Retina (tissue), 1 donor: ENCODE results near the gene TEKTIP1.

ENCODE experiments used
- DNase-seq: peaks from one replicate; pipeline ENCODE4 v3.0.0-alpha.2; 2016

TEKTIP1 gene

DNA sequence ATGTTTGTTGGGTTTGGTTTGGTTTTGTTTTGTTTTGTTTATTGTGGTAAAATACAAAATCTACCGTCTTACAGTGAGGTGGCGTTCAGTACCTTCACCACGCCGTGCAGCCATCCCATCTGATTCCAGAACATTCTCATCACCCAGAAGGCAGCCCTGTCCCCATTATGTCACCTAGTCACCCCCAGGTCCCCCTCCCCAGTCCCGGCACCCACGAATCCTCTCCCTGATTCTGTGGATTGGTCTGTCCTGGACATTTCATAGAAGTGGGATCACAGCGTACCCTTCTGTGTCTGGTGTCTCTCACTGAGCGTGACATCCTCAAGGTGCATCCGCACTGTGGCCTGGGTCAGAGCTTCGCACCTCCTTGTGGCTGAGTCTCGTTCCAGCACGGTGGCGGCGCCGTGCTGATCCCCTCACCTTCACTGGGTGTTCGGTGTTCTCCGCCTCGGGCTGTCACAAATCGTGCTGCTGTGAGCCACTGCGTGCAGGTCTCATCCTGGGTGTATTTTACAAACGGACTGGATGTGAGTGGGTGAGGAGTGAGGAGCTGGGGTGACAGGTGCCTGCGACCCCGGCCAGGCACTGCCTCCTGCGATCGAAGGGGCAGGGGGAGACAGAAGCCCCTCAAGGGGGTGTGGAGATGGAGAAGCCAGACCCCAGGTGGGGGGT lies 580 bp upstream of the TEKTIP1 start:
- no peak for DNase-seq

DNA sequence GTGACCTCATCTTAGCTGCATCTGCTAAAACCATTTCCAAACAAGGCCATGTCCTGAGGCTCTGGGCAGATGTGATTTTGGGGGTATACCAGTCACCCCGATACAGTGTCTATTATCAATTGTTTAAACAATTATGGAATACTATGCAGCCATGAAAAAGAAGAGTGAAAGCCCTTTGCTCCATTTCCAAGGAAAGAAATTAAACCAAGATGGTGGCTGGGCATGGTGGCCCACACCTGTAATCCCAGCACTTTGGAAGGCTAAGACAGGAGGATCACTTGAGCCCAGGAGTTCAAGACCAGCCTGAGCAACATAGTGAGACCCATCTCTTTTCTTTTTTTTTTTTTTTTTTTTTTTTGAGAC lies 763 bp downstream of the TEKTIP1 start:
- DNase-seq, result no peak

DNA sequence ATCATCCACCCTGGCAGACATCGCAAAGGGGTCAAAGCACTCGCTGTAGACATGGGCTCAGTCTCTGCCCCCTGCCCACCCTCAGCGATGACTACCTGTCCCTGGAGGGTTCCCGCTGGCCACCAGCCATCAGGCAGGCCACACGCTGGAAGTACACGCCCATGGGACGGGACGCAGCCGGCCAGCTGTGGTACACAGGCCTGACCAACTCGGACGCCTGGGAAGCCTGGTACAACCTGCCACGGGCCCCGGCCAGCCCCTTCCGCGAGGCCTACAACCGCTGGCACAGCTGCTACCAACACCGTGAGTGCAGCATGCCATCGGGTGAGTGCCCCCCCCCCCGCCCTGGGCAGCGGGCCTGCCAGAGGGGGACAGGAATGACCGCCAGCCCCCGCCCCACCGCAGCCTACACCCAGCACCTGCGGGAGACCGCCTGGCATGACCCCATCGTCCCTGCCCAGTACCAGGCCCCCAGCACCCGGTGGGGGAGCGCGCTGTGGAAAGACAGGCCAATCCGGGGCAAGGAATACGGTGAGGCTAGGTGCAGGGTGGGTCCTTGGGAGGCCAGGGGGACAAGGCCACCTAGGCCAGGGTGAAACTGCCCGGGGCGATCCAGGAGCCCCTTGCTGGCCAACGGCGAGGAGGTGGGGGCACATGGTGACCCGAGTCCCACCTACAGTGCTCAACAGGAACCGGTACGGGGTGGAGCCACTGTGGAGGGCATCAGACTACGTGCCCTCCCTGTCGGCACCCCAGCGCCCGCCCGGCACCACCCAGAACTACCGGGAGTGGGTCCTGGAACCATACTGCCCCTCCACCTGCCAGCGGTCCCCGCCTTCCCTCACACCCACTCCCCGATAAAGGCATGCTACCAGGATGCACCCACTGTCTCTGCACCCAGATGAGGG lies 4.4 kb downstream of the TEKTIP1 start:
- no peak for DNase-seq

DNA sequence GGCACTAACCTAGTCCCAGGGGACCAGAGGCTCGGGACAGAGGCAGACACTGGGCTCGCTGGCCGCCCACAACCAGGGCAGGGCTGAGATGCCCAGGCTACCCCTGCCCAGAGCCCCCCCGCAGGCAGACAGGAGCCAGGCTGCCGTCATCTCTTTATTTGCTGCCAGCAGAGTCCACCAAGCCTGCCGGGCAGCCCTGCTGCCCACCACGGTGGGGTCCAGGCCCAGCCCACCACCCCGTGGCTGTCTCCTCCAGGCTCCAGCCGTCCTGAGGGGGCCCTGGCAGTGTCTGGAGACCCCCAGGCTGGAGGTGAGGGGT lies 5.0 kb downstream of the TEKTIP1 start:
- DNase-seq, result no peak

DNA sequence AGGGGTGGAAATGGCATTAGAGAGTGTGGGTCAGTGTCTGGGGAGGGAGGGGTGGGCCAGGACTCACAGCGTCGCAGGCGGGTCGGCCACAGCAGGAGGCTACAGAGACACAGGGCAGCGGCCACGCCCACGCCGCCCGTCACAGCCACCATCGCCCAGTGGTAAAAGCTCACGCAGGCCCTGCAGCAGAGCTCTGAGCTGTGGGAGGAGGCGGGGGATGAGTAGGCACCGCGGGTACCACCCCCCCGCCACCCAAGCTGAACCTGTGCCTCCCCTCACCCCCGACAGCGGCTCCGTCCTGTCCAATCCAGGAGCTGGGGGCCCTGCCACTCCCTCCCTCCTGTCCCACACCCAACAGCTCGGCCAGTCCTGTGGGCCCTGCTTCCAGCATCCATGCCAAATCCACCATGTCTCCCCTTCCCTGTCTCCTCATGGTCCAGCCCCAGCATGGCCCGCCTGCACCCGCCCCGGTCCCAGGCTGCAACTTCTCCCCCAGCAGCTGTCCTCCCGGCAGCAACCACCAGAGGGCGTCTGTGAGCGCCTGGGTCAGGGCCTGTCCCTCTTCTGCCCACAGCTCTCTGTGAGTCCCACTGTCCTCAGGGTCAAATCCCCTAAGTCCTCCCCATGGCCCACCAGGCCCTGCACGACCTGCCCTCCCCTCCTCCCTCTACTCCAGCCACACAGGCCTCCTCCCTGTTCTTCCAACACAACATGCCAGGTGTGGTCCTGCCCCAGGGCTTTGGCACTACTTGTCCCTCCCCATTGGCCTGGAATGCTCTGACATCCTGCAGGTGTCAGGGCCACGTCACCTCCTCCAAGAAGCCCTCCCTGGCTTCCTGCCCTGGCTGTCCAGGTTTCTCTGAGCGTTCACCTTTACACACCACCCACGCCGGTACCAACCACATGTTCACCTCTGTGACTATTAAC lies 6.0 kb downstream of the TEKTIP1 start:
- peak; percentile 74 for DNase-seq

DNA sequence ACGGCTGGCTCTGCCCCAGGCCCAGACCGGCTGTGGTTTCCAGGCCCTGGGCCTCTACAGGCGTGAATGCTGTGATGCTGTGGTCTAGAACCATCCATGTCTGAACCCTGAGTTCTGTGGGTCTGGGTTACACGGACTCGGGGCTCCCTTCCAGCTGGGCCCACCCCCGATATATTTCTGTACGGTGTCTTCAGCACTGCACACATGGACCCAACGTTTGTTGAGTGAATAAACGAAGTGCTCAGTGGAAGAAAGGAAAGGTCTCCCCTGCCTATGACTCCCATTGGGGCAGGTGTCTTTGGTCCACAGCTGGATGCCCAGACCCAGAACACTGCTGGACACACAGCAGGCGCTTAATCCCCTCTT lies 6.7 kb downstream of the TEKTIP1 start:
- no peak for DNase-seq

DNA sequence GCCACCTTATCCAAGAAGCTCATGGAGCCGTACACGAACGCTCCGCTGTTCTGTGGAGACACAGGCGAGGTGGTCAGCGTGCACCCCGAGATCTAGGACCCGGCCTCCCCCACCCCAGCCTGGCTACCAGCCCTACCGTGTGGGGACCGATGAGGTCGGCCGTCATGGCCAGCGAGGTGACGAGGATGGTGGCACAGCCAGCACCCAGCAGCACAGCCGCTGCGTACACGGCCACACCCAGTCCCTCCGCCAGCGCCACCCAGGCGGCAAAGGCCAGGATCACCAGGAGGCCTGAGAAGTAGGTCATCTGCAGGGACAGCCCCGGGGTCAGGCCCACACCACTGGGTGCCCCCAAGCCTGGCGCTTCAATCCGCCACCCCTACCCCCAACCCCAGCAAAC lies 7.1 kb downstream of the TEKTIP1 start:
- no peak for DNase-seq

DNA sequence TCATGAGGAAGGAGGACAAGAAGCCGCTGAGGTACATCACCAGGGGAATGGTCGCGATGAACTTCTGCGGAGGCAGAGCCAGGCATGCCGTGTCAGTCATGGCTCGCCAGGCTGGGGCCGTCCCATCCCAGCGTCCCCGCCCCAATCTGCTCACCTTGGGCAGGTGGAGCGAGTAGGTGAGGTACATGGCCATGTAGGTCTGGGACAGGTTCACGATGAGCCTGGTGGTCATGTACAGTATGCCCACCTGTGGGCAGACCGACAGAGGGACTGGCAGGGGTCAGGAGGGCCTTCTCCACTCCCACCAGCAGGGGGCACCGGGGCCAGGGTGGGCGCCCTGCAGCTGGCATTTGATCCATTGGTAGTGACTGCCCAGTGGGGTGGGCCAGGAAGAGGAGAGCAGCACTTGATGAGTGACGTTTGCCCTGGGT lies 8.3 kb downstream of the TEKTIP1 start:
- DNase-seq, result no peak

DNA sequence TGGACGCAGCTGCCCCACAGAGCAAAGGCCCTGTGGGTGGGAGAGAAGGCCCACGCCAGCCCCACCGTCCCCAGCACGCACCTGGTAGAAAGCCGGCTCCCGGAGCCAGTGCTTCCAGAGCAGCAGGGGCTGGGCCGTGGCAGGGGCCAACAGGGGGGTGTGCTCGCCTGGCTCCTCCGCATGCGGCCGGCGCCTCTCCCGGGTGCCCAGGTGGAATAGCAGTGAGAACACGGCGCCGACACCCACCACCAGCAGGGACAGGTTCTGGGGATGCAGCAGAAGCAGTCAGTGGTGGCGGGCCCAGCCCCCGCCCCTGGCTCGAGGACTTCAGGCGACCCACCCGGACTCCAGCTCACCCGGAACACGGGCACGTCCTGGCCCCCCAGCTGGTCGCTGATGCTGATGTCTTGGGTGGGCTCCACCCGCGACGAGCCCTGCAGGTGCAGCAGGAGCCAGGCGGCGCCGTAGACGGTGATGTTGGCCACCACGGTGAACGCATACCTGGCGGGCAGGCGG lies 8.9 kb downstream of the TEKTIP1 start:
- DNase-seq, result no peak

DNA sequence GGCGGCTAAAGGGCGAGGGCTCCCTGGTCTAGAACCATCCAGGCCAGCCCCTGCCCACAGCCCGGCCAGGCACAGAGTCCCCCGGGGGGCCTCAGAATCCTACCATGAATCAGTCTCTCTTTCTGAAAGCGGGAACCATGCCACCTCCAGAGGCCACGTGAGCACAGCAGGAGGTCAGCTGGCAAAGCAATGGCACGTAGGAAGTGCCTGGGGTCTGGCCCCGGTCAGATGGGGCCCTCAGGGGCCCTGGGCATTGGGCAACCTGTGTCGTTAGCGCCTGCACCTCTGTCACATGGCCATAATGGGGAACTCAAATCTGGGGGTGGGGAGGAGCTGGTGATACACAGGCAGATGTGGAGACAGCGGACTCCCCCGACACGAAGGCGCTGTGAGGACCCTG lies 9.6 kb downstream of the TEKTIP1 start:
- DNase-seq, result no peak

DNA sequence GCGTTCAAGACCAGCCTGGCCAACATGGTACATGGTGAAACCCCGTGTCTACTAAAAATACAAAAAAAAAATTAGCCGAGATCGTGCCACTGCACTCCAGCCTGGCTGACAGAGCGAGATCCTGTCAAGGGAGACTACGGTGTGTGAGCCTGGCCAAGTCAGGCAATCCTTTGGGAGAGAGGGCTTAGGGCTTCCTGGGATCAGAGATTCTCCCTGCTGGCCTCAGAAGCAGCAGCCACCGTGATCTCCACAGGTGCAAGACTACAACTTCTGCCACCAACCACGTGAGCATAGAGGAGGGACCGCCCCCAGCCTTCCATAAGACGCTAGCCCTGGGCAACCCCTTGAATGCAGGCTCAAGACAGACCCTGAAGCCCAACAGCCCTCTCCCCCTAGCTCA lies 10.8 kb downstream of the TEKTIP1 start:
- no peak for DNase-seq

DNA sequence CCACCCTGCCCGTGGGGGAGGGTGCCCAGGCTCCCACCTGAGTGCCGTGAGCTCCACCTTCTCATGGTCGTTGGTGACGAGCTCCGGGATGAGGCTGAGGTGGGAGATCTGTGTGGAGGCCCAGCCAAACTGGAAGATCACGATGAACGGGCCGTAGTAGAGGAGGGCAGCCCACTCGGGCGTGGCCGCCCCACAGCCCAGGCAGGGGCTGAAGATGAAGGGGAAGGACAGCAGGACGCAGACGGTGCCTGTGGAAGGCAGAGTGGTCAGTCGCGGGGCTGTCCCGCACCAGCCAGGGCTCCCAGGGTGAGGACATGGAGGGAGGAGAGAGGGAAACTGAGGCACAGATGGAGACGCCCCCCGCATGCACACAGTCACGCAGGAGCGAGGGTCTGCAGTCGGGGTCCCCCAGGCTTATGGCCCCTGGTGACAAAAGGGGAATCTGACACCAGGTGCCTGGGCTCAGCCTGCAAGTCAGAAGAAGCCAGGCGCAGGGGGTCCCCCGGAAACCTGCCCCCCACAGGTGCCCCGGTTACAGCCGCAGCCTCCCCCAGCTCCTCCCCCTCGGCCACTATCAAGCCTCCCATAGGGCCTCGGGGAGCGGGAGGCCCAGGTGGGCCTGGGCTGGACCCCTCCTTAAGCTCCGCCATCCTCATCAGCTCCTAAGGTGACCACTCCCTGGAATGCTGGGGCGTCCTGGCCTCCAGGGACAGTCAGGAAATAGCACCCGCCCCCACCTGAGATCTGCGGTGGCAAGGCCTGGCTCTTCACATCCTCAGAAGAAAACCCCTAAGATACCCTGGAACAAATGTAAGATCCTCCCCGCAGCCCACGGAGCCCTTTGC lies 12.2 kb downstream of the TEKTIP1 start:
- DNase-seq, result no peak

DNA sequence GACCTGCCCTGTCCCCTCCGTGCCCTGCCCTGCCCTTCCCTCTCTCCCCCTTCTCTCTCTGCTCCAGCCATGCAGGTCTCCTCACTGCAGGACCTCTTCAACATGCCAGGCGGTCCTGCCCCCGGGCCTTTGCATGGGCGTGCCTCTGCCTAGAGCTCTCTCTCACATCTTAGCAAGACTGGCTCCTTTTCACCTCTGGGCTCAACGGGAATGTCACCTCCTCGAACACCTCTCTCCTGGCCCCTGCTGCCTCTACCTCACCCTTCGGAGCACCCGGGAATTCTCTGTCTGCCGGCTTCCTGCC lies 12.8 kb downstream of the TEKTIP1 start:
- DNase-seq, result no peak

DNA sequence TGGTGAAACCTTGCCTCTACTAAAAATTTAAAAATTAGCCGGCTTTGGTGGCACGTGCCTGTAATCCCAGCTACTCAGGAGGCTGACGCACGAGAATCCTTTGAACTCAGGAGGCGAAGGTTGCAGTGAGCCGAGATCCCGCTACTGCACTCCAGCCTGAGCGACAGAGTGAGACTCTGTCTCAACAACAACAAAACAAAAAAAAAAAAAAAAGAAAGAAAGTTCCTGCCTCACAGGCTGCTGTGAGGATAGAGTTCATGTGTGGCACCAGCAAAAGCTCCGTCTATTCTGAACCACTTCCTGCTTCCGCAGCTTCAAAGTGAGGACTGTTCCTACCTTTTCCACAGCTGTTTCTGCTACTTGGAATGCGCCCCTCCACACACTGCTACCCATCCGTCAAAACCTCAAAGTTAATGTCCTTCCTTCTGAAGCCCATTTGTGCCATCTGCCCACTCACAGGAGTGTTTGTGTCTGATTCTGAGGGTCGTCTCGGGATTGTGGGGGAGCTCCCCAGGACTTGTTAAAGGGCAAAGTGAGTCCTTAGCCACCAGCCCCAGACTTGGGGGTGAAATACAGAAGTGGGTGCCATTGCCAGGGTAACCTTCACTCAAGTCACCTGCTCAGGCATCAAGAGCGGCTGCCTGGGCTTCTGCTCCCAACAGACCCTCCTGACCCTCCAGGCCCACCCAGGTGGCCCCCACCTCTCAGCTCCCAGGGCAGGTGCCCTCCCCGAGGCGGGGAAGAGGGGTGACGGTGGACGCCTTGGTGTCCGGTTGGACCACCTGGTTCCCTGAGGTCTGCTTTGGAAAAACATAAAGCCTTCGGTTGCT lies 15.5 kb downstream of the TEKTIP1 start:
- DNase-seq, result no peak

DNA sequence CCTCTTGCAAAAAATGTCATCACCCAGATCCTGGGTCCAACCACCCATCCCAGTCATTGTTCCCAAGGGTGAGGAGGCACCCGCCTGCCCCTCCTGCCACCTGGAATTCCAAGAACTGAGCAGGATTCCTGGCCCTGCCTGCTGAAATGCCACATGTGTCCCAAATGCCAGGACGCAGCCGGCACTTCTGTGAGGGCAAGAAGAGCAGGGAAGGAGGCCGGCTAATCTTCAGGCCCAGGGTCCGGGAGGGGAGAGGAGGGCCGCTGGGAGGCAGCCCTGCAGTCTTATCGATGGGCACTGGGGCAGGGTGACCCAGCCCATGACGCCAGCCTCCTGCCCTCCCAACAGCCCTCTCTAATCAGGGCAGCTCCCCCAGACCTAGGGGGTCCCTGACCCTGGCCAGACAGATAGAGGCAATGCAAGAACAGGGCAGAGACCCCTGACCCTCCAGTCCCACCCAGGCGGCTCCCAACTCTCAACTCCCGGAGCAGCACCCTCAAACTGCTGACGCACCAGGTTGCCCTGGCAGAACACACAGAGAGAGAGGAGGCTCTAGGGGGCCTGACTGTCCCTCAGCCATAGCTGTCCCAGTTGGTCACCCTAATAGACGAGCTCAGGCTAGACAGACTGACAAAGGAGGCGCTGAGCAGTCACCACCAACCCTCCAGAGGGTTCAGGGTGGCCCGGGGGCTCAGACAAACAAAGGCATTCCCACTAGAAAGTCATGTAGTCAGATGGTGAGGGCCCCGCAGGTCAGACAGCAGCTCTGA lies 16.9 kb downstream of the TEKTIP1 start:
- DNase-seq, result no peak

DNA sequence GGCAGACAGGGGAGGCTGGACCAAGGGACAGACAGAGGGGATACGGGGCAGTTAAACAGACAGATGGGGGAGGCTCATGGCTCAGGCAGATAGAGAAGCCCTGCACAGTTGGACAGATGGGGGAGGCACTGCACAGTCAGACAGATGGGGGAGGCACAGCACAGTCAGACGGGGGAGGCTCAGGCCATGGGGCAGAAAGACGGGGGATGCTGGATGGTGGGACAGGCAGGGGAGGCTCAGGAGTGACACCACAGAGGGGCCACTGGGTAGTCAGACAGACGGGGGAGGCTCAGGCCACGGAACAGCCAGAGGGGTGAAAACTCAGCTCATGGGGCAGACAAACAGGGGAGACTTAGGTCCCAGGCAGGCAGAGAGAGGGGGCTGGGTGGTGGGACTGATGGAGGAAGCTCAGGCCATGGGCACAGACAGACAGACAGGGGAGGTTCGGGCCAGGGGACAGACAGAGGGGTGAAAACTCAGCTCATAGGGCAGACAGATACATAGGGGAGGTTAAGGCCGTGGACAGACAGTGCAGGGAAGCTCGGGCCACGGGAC lies 17.5 kb downstream of the TEKTIP1 start:
- no peak for DNase-seq

DNA sequence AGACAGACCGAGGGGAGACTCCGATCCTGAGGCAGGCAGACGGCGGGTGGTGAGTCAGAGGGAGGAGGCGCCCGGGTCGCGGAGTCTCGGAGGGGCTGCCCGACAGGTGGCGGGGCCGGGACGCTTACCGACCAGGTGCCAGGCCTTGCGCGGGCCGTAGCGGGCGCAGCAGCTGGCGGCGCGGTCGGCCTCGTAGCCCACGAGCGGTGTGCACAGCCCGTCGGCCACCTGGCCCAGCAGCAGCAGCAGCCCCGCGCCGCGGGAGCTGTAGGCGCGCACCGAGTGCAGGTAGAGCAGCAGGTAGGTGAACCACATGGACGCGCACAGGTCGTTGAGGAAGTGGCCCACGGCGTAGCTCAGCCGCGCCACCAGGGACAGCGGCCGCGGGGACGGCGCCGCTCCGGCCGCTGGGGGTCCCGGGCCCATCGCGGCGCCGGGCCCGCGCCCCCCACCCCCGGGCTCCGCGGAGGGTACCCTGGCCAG lies 18.0 kb downstream of the TEKTIP1 start:
- peak; percentile 50 for DNase-seq

DNA sequence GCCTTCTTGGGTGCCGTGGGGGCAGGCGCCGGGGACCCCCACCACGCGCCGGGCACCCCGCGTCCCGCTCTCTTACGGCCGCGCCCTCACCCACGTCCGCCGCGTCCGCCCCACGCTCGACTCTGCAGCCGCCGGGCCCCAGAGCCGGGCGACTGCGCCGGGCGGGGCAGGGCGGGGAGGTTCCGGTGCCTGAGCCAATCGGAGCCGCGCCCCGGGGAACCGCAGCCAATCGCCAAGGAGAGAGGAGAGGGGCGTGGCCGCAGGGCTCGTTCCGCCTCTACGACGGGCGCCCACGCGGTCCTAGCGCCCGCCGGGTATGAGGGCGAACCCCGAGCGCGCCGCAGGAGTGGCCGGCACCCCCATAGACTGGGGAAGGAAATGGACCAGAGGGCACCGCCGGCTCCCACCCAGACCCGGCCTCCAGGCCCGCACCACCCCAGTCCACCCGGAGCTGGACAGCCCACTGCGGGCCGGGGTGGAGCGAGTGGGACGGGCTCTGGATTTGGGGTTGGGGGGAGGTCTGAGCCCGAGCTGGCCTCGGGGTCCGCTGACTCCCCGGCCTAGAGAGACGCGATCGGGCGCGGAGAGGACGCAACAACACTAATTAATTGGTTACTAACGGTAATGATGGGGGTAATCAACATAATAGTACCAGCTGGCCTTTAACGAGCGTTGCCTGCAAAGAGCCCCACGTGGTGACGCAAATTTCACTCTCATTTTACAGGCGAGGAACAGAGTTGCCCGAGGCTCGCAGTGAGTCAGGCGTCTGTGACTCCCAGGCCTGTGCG lies 18.7 kb downstream of the TEKTIP1 start, which contains the start of gene MFSD12:
Gene MFSD12 (minus strand): TSS at position 126 of the 788 bp plus-strand sequence. CDS start 183 bp downstream, outside the sequence.
- DNase-seq, result peak; percentile 96
